ENCODE data around the gene PRKCD. TPM values are rescaled to one million over a fixed set of nuclear protein-coding genes. Genes with fewer than 3 reads are reported as not detected.

Gene PRKCD
- total RNA-seq, 4 donors from 2014 or later = 36.3 to 73.1 (median 70.6) TPM

DNA sequence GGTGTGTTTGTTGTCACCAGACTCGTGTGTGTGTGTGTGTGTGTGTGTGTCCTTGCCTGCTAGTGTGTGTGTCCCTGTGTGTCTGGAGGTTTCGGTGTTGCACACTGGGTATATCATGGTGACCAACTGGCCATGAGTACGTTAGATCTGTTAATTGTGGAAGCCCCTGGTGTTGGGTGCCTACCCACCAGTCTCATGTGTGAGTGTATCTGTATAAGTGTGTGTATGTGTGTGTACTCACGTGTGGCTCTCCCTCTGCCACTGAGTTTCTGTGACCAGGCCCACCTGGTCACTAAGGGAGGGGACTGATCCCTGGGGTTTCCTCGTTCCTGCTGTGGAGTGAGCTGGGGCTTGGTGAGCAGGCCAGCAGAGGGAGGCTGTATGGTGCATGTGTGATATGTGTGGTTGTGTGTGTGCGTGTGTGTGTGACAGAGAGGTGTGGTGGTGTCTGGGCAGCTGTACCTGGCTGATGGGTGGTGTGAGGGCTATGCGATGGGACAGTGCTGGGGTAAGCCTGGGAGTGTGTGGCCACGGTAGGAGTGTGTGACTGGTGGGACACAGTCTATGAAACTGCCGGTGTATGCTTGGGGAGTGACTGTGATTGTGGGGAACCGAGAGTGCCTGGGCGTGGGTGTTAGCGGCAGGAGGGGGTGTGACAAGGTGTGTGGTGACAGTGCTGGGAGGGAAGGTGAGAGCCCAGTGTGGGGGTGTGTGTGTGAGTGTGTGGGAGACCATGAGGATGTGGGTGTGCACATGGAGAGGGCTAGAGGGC lies 1.8 kb downstream of the PRKCD start:
- DNase-seq = peak; percentile 71 to 83 (median 77)
- Histone ChIP-seq H3K27ac (peak overlapping the region; percentile 86 to 98 (median 96)), H3K27me3 (no peaks in the 10 kb centered on the region), H3K36me3 (peaks cover 0 to 12% (median 0%) of the 10 kb centered on the region in 3 donors), H3K9me3 (no peaks in the 10 kb centered on the region), H3K4me3 (peak overlapping the region; percentile 77 to 99 (median 98)), H3K4me1 (peaks cover 7 to 67% (median 26%) of the 10 kb centered on the region in 4 donors)
- TF ChIP-seq, protein P1, sequence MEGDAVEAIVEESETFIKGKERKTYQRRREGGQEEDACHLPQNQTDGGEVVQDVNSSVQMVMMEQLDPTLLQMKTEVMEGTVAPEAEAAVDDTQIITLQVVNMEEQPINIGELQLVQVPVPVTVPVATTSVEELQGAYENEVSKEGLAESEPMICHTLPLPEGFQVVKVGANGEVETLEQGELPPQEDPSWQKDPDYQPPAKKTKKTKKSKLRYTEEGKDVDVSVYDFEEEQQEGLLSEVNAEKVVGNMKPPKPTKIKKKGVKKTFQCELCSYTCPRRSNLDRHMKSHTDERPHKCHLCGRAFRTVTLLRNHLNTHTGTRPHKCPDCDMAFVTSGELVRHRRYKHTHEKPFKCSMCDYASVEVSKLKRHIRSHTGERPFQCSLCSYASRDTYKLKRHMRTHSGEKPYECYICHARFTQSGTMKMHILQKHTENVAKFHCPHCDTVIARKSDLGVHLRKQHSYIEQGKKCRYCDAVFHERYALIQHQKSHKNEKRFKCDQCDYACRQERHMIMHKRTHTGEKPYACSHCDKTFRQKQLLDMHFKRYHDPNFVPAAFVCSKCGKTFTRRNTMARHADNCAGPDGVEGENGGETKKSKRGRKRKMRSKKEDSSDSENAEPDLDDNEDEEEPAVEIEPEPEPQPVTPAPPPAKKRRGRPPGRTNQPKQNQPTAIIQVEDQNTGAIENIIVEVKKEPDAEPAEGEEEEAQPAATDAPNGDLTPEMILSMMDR (IDR thresholded peaks at IDR 0.05) = peak in 3 of 6 experiments; percentile 17 to 40 (median 28)
- TF ChIP-seq POLR2A (IDR thresholded peaks at IDR 0.05) = peak; percentile 35 to 58

DNA sequence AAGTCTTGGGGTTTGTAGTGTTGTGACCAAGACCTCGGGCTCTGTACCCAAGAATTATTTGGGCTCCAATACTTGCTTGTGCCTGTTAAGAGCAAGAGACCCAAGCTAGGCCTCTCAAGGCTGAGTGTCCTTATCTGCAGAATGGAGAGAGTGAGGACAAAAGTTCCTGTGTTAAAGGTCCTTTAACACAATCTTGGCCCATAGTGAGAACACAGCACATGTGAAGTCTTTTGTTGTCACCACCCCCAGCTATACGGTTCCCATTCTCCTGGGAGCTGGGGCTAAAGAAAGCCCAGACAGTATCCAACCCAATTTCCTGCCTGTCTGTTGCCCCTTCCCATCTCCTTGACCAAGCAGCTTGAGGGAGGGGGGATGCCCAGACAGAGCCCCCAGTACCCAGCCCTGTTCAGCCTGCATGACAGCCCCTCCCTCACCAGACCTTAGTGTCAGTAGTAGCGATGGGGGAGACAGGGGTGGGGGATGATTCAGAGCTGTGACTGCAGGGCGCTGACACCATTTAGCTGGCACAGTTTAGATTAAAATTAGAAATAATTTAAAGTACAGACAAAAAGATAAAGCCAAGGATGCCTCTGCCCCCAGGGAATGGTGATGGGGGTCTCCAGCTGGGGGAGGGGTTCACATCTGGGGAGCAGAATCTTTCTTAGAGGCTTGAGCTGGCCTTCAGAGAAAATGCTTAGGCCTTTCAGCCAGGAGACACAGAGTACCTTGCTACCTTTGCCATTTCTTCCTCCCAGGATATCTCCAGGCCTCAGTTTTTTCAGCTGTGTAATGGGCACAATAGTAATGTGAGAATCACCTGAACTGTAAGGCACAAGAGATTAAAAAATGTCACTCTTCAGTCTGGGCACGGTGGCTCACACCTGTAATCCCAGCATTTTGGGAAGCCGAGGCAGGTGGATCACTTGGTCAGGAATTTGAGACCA lies 2.7 kb downstream of the PRKCD start:
- Histone ChIP-seq H3K36me3 (peaks cover 0 to 12% (median 0%) of the 10 kb centered on the region in 3 donors), H3K27me3 (no peaks in the 10 kb centered on the region), H3K27ac (peak overlapping the region in 2 of 4 donors; percentile 86 to 98), H3K4me1 (peaks cover 7 to 71% (median 30%) of the 10 kb centered on the region in 4 donors), H3K4me3 (peak overlapping the region in 2 of 4 donors; percentile 77 to 99), H3K9me3 (no peaks in the 10 kb centered on the region)
- no peak for DNase-seq
- TF ChIP-seq POLR2A (IDR thresholded peaks at IDR 0.05) = no peak
- TF ChIP-seq, protein P1 (IDR thresholded peaks at IDR 0.05) = no peak

DNA sequence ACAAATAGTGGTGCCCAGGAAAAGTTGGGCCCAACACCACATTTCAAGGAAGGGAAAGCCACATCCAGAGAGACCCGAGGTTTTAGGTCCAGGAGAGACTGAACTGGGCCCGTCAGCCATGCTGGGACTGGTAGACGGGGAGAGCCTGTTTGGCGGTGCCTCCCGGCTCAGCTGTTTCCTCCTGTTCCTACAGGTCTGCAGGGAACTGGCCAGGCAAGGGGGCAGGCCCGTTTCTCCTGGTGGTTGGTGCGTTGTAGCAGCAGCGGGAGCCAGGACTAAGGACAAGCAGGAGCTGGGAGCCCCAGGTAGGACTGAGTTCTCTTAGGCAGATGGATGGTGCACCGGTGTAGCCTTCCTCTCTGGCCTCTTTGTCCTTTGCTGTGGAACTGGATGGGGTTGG lies 3.9 kb downstream of the PRKCD start:
- TF ChIP-seq, protein P1 (IDR thresholded peaks at IDR 0.05) = no peak
- no peak for TF ChIP-seq POLR2A (IDR thresholded peaks at IDR 0.05)
- H3K4me1 ChIP-seq = peaks cover 4 to 73% (median 34%) of the 10 kb centered on the region in 4 donors
- no peak for DNase-seq
- H3K4me3 ChIP-seq = no peak overlapping the region
- no peaks in the 10 kb centered on the region for H3K9me3 ChIP-seq
- H3K36me3 ChIP-seq = peaks cover 0 to 12% (median 0%) of the 10 kb centered on the region in 3 donors
- H3K27ac ChIP-seq = no peak overlapping the region
- no peaks in the 10 kb centered on the region for H3K27me3 ChIP-seq

DNA sequence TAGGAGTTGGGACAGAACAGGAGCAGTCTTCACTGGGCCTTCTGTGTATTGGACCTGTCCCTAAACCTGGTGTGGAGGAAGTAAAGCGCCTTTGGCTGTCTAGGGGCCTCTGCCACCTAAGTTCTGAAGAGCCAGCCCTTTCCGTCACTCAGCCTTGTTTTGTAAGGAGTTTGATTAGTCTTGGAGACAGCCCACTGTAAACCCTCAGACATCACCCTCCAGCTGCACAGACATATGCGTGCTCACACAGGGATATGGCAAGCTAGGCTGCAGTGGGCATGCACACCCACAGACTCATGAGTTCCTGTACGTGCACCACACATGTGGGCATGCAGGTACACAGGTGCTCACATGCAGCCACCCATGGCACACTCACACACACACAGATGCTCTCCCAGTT lies 5.2 kb downstream of the PRKCD start:
- TF ChIP-seq, protein P1 (IDR thresholded peaks at IDR 0.05) = no peak
- no peak for TF ChIP-seq POLR2A (IDR thresholded peaks at IDR 0.05)
- H3K36me3 ChIP-seq = peaks cover 0 to 12% (median 0%) of the 10 kb centered on the region in 3 donors
- no peak overlapping the region for H3K4me3 ChIP-seq
- DNase-seq = no peak
- H3K9me3 ChIP-seq = no peaks in the 10 kb centered on the region
- peak overlapping the region in 2 of 4 donors; percentile 43 to 60 for H3K27ac ChIP-seq
- H3K4me1 ChIP-seq = peaks cover 4 to 81% (median 39%) of the 10 kb centered on the region in 4 donors
- H3K27me3 ChIP-seq = no peaks in the 10 kb centered on the region

DNA sequence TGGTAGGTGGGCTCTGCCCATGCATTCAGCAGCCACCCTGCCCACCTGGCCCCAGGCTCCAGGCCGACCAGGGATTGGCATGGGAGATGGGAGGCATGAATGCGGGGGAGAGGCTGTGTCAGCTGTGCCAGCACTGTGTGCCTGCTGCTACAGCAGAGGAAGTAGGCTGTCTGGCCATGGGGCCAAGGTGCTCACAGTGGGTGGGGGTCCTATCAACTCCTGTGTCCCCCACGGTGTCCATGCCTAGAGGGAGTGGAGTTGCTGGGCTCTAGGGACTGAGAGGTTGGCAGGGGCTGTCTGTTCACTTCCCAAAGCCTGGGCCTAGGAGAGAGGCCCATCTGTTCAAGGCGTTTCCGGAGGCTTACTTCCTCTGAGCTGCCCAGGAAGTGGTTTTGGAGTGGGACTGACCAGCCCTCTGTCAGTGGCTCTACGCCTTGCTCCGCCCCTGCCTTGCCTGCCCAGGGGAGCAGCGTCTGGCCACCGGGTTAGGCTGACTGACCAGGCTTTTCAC lies 5.8 kb downstream of the PRKCD start:
- Histone ChIP-seq H3K27ac (peak overlapping the region in 2 of 4 donors; percentile 43 to 60), H3K4me1 (peaks cover 4 to 88% (median 43%) of the 10 kb centered on the region in 4 donors), H3K9me3 (no peaks in the 10 kb centered on the region), H3K4me3 (peak overlapping the region in 1 of 4 donors; percentile 12), H3K27me3 (no peaks in the 10 kb centered on the region), H3K36me3 (peaks cover 0 to 12% (median 0%) of the 10 kb centered on the region in 3 donors)
- DNase-seq = peak in 2 of 3 donors; percentile 54 to 68
- TF ChIP-seq POLR2A (IDR thresholded peaks at IDR 0.05) = no peak
- TF ChIP-seq, protein P1 (IDR thresholded peaks at IDR 0.05) = no peak

All from Peyer's patch (tissue), 4 donors.